Endometrial microvascular endothelial cells (primary cell): ENCODE results near the gene NPAS3. TPM values are rescaled to one million over a fixed set of nuclear protein-coding genes. Genes with fewer than 3 reads are reported as not detected.

Experiments used
- in situ Hi-C: cut with HindIII; loops from 2 replicates; pipeline ENCODE4 v1.10.0; 2017; ENCODE audit warnings: low sequenced_read_pairs, low pct_unique_long_range_greater_than_20kb; ENCODE audit errors: inconsistent ontology term
- total RNA-seq: library from RNA; depleted of rRNA; stranded (reverse); fragments of >200 nt; gene quantifications from one replicate; pipeline ENCODE4 v1.2.3, GENCODE V29; 2015; ENCODE audit errors: inconsistent ontology term

NPAS3 gene
- total RNA-seq, 1 donor from 2014 or later, result not detected

DNA sequence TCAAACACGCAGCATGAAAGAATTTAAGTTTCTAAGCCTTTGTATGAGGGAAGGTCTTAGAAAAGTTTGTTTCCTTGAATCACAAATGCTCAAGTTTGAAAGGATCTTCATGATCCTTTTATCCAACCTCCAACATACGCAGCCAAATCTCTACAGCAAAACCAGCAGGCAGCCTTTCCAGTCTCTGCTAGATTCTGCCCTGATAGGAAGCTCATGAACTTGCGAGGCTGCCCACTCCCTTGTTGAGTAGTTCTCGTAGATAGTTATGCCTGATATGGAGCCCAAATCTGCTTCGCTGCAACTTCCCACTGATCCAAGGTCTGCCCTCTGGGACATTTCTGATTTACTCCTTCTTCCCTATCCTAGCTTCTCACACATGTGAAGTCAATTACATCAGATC lies 739.3 kb downstream of the NPAS3 start:
- in situ Hi-C loops, result no loop called here

DNA sequence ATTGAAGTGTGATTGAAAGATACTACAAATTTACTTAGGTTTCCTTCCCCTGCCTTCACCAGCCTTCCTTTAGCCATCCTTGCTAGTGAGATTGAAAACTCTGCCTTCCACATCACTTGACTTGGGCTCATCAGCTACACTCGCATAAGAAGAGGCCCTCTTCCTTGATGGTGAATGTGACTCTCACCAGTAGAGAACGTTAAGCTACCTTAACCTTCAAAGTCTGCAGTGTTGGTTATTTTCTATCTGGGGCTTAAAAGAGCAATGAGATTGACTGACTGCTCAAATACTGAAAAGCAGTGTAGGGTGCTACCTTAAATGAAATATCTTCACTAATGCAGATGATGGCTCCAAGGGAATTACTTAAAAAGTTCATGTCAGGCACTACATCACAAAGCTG lies 740.3 kb downstream of the NPAS3 start:
- in situ Hi-C loops, result no loop called here

DNA sequence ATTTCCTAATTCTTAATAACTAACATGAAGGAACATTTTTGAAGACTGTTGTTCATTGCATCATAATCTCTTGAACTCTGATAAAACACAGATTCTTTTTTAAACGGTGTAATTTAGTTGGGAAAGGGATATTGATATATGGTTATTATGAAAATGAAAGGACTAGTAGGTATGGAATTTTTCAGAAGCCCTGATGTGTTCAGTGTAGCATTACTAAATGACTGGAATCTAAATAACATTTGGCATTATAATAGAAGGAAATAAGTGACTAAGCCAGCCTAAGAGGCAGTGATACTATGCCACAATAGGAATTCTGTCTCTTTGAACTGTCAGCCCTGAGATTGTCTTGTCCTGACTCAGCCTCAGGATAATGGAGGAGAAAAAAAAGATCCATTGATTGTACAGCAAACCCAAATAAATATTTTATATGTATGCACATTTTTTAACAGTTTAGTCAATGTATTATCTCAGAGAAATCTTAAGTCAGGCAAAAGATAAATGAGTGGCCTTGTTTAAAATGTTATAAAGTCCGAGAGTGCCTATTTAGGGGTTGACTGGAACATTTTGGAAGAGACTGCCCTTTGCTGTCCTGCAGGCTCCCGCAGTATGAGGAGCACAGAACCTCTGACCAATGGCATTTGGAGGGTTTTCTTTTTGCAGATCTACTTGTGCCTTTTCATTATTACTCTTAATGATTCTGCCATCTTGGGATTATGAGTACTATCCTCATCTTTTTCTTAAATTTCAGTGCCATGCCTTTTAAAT lies 741.0 kb downstream of the NPAS3 start:
- in situ Hi-C loops, result no loop called here

DNA sequence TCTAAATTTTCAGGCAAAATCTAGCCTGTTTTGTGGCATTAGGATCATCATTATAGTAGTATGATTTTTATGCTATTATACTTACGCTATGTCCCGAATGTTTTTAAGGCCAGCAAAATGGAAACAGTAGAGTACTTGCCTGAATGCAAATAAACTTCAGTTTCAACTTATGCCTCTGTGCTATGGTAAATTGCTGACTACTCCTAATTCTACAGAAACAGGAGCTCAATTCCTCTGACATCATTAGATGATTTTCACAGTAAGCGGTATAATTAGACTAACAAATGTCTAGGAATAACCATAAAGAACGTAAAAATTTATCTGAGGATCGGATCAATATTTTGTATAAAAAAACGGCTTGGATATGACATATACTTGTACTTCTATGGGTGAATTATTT lies 742.2 kb downstream of the NPAS3 start:
- in situ Hi-C loops, result no loop called here

DNA sequence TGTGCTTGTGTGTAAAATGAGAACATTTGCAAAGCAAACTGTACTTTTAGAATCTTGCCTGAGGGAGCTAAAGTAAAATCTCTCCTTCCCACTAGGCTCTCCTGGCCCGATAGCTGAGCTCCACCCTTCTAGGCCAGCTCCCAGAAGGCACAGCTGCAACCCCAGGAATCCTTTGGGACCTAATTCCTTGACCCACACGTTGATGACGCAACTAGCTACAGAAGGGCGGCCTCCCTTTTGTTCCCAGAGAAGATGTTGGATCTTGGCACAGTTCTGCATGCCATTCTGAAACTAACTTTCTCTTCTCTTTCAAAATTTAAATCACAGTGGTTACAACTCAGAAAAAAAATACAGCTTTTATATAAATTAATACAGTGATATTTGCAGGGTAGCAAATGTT lies 744.1 kb downstream of the NPAS3 start:
- in situ Hi-C loops, result no loop called here

DNA sequence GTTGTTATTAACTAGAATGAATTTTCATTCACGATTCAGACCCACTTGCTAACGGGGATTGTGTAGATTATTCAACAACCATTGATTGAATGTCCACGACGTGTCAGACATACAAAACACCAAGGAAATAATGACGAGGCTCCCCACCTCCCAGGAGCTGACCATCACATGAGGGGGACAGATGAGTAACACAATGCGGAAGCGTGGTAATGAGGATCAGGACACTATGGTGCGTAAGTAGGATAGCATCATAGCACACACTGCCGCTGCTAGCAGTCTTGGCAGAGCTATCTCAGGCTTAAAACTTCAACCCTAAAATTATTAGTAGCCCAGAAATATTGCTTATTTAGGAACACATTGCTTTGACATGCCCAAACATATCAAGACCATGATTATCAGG lies 746.3 kb downstream of the NPAS3 start:
- in situ Hi-C loops, result no loop called here

DNA sequence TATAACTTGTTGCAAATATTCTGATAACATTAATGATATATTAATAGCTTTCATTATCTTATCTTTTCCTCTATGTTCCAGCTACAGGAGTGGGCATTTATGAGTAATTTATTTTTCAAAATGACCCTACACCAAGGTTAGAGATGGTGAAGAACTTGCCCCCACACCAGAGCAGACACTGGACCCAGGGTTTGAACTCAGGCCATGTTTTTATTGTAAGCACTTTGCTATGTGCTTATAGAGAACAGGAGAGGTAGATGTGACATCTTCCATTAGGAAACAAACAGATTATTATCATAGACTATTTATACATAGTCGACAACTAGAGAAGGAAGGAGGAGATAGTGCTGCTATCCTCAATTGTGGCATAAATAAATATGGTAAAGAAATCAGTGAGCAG lies 747.0 kb downstream of the NPAS3 start:
- in situ Hi-C loops, result no loop called here

DNA sequence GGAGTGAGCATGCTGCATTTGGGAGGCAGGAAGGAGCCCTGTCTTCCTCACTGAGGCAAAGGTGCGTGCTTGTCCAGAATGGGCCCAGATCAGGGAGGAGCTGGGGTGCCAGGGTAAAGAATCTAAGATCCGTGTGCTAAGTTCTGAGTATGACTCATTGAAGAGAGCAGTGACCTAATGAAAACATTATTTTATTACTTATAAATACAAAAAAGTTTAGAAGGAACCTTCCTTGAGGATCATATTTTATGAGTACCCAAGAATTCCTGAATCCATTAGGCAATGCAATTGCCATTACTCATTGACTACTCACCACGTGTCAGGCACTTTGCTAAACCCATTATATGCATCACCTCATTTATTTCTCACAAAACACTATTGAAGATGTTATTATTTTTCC lies 747.5 kb downstream of the NPAS3 start:
- in situ Hi-C loops, result no loop called here

DNA sequence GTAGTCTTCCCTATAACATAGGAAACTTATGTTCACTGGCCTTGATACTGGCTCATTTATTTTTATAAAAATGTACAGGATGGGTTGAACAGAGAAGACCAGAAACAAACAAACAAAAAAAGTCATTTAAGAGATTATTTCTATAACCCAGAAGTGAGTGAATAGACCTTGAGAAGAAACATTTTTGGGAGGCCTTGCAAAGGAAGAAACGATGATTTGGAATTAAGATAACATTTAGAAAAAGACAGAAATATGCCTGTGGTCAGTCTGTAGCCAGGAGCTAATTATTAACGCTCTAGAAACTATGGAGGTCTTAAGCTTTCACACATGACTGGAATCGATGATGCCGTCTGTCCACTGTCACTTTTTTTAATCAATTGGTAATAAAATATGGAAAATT lies 748.2 kb downstream of the NPAS3 start:
- in situ Hi-C loops, result no loop called here

DNA sequence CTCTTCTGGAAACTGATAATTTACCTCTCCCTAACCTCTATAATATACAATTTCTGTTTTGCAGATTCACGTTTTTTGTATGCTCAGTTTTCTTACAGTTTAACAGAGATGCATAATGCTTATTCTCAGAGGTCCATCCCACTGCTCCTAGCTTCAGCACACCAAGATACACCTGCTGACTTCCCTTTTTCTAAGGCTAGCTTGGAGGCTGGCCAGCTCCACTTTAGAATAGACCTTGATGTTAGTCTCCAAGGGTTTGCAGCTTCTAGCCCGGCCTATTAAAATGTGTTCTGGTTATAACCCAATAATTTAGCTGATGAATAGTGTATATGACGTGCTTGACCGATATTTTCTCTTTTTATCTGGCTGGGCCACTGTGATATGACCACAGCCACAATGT lies 751.0 kb downstream of the NPAS3 start:
- in situ Hi-C loops, result no loop called here

DNA sequence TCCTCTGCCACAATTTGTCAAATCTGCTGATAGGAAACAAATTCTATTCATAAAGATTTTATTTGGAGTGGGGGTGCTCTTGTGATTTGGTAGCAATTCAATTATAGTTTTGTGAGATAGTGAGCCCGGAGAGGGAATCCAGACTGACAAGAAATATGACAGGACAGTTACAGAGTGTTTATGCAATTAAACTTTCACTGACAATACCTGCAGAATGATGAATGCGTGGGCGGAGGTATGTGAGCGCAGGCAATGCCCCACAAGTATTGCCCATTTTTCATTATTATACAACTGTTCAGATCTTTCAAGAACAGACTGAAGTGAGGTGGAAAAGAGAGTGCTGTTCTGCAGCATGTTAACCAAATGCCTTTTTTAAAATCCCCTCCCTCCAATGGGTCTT lies 753.2 kb downstream of the NPAS3 start:
- in situ Hi-C loops, result no loop called here

DNA sequence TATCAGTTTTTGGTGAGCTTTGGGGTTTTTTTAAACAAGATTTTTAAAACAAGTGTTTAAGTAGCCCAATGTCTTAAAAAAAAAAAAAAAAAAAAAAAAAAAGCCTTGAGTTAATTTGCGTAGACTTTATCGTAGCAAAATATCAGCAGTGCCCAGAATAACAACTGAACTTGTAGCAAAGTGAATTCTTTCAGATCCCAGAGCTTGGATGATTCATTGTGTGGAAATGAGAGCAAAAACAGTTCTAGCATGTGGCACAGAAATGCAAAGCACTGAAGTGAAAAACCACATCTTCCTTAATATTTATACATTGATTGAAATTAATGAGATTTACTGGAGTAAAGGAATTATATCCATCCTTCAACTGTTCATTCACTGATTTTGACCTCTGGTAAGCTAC lies 754.1 kb downstream of the NPAS3 start:
- in situ Hi-C loops, result no loop called here

DNA sequence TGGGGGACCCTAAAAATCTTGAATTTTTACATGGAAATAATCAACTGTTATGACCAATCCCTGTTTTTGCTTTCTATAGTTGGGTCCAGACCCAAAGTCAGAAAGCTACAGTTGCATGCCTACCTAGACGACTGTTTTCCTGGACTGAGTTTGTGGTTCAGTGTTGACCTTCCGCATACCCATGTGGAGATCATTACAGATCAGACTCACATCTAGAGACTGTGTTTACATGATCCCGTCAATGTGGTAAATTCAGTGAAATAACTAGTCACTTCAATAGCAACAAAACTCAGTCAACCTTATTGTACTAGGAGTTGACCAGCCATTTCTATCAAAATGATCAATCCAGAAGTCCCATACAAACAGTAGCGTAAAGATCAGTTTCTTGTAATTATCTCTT lies 754.6 kb downstream of the NPAS3 start:
- in situ Hi-C loops, result no loop called here

DNA sequence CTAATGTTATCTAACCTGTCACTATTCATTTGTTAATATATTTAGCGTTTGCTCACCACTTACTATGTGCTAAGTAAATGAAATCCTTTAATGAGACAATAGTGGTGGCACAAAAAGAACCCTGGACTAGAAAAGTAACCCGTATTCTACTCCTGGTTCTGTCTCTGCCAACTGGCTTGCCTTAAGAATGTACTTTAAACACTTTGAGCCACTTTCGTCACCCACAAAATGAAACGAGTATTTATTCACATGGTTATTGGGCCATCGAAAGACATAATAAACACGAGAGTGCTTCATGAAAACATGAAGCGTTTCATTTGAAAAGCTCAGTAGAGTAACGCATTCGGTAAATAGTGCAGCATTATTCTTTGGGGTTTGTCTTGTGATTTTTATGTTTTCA lies 757.5 kb downstream of the NPAS3 start:
- in situ Hi-C loops, result no loop called here

DNA sequence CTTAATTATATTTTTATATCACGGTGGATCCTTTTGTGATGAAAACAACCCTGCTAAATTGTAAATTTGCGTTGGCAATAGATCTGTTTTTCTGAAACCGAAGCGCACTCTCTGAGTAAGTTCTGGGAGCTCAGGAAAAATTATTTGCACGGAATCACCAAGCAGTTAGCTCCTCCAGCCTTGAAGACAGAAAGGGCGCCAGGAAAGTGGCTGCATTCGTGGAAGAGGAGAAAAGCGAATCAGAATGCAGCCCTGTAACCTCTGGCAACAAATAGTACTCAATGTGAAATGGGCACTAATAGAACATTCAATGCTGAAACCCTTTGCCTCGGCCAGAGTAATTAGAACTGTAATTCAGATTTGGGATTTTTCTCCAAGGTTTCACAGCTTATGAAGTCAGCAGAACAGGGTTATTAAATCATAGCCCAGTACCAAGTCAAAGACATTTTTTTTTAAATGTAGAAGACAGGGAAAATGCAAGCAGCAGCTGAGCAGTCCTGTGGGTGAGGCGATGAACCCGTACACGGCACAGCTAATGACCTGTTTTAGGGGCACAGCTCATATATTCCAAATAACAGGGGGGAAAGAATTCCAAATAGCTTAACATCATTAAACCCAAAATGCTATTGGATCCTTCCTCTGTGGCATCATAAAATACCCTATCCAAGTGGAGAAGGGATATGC lies 760.8 kb downstream of the NPAS3 start:
- in situ Hi-C loops, result no loop called here

DNA sequence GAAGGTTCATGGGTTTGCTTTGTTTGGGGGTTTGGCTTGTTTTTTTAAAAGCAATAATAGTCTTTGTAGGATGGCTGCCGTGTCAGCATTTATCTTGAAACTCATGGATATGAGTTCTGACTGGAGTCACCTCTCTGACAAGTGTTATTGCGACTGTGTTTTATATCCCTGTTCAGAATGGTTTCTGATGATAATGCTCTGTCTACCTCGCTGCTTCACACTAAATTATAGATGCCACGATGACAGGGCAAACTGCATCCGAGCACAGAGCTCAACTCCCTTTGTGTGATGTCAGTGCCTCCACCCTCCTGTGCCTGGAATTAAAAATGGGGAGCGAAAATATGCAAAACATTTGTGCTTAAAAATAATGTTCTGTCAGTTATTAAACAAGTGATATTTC lies 761.4 kb downstream of the NPAS3 start:
- in situ Hi-C loops, result no loop called here

DNA sequence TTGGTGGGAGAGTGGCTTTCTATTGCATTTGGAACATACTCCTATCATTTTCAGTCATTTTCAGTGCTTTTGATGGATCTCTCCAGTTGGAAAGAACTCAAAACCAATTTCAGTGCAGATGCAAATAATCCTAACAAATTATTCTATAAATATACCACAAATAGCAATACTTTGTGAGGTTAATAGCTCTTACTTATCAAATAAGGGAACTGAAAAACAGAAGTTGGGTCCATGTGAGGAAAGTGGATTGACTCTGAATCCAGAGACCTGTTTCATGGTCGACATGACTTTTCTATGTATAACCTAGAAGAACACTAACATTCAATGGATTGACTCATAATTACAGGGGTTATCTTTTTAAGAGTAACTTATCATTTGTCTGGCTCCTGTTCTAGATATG lies 763.6 kb downstream of the NPAS3 start:
- in situ Hi-C loops, result no loop called here

DNA sequence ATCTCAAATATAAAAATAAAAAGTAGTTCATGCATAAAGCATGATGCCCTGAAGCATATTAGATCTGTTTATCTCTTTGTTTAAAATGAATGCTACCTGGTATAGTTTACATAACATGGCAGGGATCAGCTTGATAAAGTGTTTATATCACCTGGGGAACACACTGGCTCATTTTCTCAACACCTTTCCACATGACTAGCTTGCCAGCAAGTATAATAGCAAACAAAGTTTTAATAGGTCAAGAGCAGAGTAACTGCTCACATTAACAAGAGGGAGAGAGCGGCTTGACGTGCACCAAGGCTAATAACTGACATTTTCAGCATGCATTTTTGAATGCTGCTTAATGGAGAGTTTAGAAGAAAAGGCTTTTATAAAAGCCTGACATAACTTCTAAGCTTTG lies 765.8 kb downstream of the NPAS3 start:
- in situ Hi-C loops, result no loop called here

DNA sequence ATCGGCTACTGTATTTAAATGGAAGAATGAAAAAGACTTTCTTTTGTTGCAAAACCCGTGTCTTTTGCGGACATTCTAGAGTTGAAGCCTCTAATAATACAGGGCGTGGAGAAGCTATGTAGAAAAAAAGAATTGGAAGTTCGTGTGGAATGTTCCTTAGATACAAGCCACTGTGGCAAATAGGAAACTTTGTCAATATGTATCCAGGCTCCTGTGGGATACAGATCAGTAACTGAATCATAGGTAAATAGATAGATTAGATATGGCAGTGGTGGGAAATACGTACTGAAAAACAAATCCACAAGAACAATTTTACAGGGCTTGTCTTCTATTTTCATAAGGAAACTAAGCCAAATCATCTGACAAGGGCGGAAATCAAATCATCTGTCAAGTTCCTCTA lies 766.8 kb downstream of the NPAS3 start:
- in situ Hi-C loops, result no loop called here

DNA sequence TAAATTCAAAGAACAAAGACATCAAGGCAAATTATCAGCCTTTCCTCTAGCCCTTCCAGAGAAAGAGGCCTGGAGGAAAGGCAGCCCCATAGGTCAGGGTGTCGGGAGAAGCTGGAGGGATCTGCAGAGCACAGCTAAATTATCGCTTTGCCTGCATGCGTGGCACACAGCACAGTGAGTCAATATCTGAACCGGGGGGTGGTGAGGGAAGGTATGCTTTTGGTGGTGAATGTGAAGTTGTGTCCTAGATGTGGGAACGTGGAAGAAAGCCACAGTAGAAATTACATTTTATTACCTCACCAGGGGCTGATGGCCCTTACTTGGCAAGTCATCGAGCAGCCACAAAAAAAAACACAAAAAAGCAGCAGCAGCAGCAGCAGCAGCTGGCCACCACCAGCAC lies 769.0 kb downstream of the NPAS3 start:
- in situ Hi-C loops, result no loop called here

DNA sequence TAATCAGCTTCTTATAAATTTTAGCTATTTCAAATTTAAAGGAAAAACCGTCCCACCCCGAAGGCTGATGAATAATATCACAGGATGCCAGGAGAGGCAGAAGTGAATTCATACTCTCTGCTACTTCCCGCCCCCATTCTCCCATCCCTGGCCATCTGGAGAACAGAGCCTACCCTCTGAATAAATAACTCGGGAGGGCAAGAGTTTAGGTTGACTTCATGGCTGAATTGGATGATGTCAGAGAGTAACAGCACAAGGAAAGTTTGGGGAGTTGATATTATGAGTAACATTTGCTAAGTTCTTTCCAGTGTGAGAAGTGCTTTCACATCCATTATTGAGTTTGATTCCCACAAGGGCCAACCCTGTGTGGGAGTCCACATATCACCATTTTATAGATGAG lies 770.6 kb downstream of the NPAS3 start:
- in situ Hi-C loops, result no loop called here
